Measurements from ENCODE around the gene SIGLEC5.

Gene SIGLEC5

GRCh38 chr19:51587264-51588191 is 42.7 kb downstream of the SIGLEC5 start:
- DNase-seq (ENCODE audit: low read depth), result no peak

GRCh38 chr19:51586799-51587198 is 43.4 kb downstream of the SIGLEC5 start:
- no peak for DNase-seq (ENCODE audit: low read depth)

- DNase-seq (ENCODE audit: low read depth), result no peak
Measured at GRCh38 chr19:51586103-51586728, 44.0 kb downstream of the SIGLEC5 start.

GRCh38 chr19:51576850-51577249 is 53.4 kb downstream of the SIGLEC5 start:
- no peak for DNase-seq (ENCODE audit: low read depth)

GRCh38 chr19:51573331-51573730 is 56.9 kb downstream of the SIGLEC5 start:
- DNase-seq (ENCODE audit: low read depth), result no peak

- peak; percentile 47 for DNase-seq (ENCODE audit: low read depth)
Measured at GRCh38 chr19:51572908-51573307, 57.3 kb downstream of the SIGLEC5 start.

GRCh38 chr19:51572410-51572809 is 57.8 kb downstream of the SIGLEC5 start:
- DNase-seq (ENCODE audit: low read depth), result no peak

GRCh38 chr19:51571599-51571998 is 58.6 kb downstream of the SIGLEC5 start:
- no peak for DNase-seq (ENCODE audit: low read depth)

GRCh38 chr19:51570962-51571575 is 59.1 kb downstream of the SIGLEC5 start, which contains the start of gene ZNF175:
Gene ZNF175 (plus strand): TSS chr19:51571283. CDS start chr19:51573330, 2,047 bp downstream.
- DNase-seq (ENCODE audit: low read depth), result peak; percentile 97

- DNase-seq (ENCODE audit: low read depth), result no peak
Measured at GRCh38 chr19:51568456-51568855, 61.7 kb downstream of the SIGLEC5 start.

GRCh38 chr19:51567583-51567982 is 62.6 kb downstream of the SIGLEC5 start:
- no peak for DNase-seq (ENCODE audit: low read depth)

- no peak for DNase-seq (ENCODE audit: low read depth)
Measured at GRCh38 chr19:51566489-51567100, 63.6 kb downstream of the SIGLEC5 start.

- DNase-seq (ENCODE audit: low read depth), result no peak
Measured at GRCh38 chr19:51565583-51565982, 64.6 kb downstream of the SIGLEC5 start.

GRCh38 chr19:51564791-51565190 is 65.4 kb downstream of the SIGLEC5 start:
- DNase-seq (ENCODE audit: low read depth), result no peak
